Kidney tubule cell (primary cell): ENCODE data around the gene QPRT.
"Not testable (repeated sequence)": the region's sequence is repeated elsewhere in the genome, so short reads cannot be mapped to it uniquely, and the experiment has no call there.

ENCODE experiments used
- DNase-seq: peaks from one replicate; pipeline ENCODE4 v3.0.0-alpha.2; 2018; ENCODE audit warnings: low spot score

The QPRT gene

DNA sequence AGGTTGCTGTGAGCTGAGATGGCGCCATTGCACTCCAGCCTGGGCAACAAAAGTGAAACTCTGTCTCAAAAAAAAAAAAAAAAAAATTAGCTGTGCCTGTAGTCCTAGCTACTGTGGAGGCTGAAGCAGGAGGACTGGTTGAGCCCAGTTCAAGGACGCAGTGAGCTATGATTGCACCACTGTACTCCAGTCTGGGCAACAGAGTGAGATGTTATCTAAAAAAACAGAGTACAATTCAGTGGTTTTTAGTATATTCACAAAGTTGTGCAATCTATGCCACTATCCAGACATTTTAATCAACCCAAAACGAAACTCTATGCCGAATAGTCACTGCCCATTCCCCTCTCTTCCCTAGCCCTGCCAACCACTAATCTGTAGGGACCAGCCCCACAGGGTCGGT lies 41.7 kb downstream of the QPRT start:
- no peak for DNase-seq

DNA sequence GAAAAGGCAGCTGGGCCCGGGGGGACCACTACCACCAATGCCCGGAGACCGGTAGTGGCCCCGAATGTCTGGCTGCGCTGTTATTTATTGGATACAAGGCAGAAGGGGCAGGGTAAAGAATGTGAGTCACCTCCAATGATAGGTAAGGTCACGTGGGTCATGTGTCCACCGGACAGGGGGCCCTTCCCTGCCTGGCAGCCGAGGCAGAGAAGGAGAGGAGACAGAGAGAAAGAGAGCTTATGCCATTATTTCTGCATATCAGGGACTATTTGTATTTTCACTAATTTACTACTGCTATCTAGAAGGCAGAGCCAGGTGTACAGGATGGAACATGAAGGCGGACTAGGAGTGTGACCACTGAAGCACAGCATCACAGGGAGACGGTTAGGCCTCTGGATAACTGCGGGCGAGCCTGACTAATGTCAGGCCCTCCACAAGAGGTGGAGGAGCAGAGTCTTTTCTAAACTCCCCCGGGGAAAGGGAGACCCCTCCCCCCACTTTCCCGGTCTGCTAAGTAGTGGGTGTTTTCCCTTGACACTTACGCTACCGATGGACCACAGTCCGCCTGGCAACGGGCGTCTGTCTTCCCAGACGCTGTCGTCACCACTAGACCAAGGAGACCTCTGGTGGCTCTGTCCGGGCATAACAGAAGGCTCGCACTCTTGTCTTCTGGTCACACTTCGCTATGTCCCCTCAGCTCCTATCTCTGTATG lies 42.3 kb downstream of the QPRT start:
- peak; percentile 83 for DNase-seq

DNA sequence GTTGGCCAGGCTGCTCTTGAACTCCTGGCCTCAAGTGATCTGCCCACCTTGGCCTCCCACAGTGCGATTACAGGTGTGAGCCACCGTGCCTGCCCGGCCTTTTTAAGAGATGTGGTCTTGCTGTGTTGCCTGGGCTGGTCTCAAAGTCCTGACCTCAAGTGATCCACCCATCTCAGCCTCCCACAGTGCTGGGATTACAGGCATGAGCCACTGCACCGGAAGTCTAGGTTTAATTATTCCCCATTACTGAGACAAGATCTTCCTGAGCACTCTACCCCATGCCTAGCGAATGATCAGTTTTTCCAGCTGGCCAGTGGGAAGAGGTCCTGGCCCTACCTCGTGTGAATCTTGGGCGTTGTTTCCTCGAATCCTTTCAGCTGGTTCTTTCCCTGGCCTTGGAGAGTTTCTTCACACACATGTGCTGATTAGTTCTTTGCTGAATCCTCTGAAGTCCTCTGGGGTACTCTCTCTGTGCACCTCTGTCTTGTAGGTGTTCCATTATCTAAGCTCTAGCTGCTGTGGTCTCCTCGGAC lies 47.9 kb downstream of the QPRT start:
- no peak for DNase-seq

DNA sequence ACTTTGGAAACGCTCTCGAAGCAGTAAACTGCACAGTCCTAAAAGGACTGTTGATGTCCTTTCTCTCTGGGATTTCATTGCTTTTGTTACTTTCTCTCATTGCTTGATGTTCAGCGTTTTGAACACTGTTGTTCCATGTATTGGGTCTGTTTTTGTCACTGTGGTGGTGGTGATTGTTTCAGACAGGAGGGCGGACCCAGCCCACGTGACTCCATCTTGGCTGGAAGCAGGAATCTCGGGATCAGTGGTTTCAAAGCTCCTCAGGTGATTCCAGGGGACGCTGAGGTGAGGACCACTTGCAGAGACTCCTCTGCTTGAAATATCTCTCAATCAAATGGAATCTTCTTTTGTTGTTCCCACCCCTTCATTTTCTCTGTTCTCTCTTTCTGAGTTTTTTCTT lies 48.5 kb downstream of the QPRT start:
- no peak for DNase-seq

DNA sequence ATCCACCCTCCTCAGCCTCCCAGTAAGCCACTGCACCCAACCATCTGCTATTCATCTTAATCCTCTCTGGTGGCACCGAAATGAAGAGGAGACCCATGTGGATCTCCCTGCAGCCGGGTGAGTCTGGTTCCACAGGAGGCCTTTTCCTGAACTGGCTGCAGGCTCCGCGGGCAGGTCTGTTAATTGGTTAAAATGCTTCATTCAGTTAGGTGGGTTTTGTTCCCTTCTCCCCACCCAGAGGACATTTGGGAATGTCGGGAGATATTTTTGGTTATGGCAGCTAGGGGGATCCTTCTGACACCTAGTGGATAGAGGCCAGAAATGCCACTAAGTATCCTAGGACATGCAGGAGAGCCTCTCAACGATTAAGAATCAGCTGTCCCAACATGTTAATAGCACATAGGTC lies 50.1 kb downstream of the QPRT start:
- peak; percentile 59 for DNase-seq

DNA sequence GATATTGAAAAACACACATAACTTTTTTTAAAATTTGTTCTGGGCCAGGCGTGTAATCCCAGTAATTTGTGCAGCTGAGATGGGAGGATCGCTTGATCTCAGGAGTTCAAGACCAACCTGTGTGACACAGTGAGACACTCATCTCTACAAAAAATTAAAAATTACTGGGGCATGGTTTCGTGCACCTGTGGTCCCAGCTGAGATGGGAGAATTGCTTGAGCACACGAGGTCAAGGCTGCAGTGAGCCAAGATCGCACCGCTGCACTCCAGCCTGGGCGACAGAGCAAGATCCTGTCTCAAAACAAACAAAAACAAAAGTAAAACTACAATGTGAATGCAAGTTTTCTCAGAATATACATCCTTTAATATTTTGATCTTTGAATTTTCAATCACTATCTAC lies 51.7 kb downstream of the QPRT start:
- DNase-seq, result no peak

DNA sequence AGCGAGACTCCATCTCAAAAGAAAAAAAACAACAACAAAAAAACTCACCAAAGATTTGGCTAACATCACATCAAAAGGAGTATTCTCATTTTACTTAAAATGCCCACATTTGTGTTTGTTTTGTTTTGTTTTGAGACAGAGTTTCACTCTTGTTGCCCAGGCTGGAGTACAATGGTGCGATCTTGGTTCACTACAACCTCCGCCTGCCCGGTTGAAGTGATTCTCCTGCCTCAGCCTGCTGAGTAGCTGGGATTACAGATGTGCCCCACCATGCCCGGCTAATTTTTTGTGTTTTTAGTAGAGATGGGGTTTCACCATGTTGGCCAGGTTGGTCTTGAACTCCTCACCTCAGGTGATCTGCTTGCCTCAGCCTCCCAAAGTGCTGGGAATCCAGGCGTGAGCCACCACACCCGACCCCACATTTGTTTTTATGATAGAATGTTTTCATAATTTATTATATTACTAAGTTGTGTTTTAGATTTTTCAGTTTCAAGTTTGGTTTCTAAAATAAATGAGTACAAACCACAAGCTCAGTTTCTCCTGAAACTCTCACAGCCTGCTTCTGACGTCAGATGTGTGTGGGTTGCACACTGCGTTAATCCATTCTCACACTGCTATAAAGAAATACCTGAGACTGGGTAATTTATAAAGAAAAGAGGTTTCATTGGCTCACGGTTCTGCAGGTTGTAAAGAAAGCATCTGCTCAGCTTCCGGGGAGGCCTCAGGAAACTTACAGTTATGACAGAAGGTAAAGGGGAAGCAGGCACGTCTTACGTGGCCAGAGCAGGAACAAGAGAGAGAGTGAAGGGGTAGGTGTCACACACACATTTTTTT lies 53.0 kb downstream of the QPRT start:
- not testable (repeated sequence) for DNase-seq

DNA sequence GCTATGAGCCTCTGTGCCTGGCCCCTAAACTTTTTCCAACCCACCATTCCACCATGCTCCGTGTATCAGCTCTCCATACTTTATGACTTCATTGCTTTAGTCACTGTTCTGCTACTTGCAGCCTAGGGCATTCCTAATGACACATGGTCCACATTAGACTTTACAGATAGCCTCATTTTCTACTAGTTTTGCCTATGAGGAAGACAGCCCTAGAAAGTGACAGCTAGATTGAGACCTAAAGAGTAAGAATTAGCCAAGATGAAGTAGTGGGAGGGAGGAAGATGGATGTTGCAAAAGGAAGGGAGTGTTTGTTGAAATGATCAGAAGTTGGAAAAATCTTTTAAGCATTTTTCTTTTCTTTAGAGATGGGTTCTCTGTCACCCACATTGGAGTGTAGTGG lies 55.8 kb downstream of the QPRT start:
- peak; percentile 4 for DNase-seq

DNA sequence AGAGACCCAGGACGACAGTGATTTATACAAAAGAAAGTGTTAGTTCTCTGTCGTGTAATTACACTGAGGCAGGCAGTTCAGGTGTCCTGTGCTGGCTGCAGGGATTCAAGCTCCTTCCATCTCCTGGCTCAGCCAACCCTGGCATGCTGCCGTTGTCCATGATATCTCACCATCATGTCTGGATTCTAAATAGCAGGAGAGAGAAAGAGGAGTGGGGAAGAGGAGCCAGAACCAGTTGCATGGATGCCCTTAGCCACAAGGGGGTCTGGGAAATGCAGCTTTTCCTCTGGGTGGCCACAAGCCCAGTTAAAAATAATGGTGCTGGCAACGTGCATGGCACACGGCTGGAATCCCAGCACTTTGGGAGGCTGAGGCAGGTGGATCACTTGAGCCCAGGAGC lies 57.1 kb downstream of the QPRT start:
- DNase-seq, result no peak

- no peak for DNase-seq
These were observed 57.8 kb downstream of the QPRT start for GRCh38 chr16:29736764-29737163.

- no peak for DNase-seq
These were observed 58.7 kb downstream of the QPRT start for GRCh38 chr16:29737713-29738112.

GRCh38 chr16:29738514-29738913 lies 59.5 kb downstream of the QPRT start:
- no peak for DNase-seq

DNA sequence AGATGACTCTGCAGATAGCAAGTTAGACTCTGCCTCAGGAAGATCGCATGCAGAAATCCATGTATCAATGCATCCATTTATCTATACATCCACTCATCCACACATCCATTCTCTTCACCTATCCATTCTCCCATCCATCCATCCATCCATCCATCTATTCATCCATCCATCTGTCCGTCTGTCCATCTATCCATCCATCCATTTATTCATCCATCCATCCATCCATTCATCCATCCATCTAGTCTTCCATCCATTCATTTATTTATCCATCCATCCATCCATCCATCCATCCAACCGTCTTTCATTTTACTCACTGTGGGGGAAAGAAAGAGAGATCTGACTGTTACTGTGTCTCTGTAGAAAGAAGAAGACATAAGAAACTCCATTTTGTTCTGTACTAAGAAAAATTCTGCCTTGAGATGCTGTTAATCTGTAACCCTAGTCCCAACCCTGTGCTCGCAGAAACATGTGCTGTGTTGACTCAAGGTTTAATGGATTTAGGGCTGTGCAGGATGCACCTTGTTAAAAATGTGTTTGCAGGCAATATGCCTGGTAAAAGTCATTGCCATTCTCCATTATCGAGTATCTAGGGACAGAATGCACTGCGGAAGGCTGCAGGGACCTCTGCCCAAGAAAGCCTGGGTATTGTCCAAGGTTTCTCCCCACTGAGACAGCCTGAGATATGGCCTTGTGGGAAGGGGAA lies 61.1 kb downstream of the QPRT start:
- not testable (repeated sequence) for DNase-seq

DNA sequence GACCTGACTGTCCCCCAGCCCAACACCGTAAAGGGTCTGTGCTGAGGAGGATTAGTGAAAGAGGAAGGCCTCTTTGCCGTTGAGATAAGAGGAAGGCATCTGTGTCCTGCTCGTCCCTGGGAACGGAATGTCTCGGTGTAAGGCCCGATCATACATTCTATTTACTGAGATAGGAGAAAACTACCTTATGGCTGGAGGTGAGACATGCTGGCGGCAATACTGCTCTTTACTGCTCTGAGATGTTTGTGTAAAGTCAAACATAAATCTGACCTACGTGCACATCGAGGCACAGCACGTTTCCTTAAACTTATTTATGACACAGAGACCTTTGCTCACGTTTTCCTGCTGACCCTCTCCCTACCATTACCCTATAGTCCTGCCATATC lies 61.6 kb downstream of the QPRT start:
- not testable (repeated sequence) for DNase-seq

DNA sequence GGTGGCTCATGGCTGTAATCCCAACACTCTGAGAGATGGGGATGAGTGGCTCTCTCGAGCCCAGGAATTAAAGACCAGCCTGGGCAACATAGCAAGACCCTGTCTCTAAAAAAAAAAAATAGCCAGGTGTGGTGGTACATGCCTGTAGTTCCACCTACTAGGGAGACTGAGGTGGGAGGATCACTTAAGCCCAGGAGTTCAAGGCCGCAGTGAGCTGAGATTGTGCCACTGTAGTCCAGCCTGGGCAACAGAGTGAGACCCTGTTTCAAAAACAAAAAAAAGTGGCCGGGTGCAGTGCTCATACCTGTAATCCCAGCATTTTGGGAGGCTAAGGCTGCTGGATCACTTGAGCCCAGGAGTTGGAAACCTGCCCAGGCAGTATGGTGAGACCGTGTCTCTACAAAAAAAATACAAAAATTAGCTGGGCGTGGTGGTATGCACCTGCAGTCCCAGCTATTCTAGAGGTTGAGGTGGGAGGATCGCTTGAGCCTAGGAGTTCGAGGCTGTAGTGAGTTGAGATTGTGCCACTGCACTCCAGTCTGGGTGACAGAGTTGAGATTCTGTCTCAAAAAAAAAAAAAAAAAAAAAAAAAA lies 63.8 kb downstream of the QPRT start:
- no peak for DNase-seq

GRCh38 chr16:29743475-29743826 lies 64.5 kb downstream of the QPRT start:
- DNase-seq, result no peak

GRCh38 chr16:29743827-29744531 lies 65.0 kb downstream of the QPRT start:
- DNase-seq, result no peak

DNA sequence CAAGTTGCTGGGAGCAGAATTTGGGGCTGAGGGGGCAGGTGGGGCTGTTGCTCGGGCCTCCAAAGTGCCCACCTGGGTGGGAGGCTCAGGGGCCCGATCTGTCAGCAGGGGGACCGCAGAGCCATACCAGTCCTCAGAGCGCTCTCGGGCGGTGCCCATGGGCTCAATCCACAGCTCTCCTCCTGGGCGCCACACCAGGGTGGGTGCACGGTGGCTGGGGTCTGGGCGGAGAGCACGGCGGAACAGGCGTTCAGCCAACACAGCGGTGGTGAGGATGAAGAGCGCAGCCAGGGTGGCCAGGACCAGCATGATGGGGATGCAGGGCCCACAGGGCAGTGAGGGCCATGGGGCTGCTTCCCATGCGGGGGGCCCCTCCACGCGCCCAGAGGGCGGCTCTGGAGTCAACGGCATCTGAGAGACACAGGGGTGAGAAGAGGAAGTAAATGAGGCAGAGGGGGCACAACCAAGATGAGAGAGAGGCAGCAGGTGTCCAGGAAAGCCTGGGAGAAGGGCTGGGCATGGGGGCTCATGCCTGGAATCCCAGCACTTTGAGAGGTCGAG lies 65.6 kb downstream of the QPRT start:
- DNase-seq, result no peak

GRCh38 chr16:29745121-29745852 lies 66.3 kb downstream of the QPRT start:
- DNase-seq, result no peak

GRCh38 chr16:29745853-29746345 lies 66.9 kb downstream of the QPRT start, which contains the start of gene C16orf54:
TSS of gene C16orf54 (minus strand) at chr16:29745990. CDS start at chr16:29744951, 1,039 bp downstream.
- DNase-seq, result no peak
